Adipocyte (in vitro differentiated cells): ENCODE measurements around the gene FBXO21.
"Not testable (repeated sequence)": the region's sequence is repeated elsewhere in the genome, so short reads cannot be mapped to it uniquely, and the experiment has no call there.

ENCODE experiments used
- DNase-seq: peaks from one replicate; pipeline ENCODE4 v3.0.0-alpha.2; 2015; ENCODE audit warnings: low read depth
- H3K27me3 ChIP-seq: replicated peaks from 2 replicates; pipeline ENCODE4 v1.7.0; 2013; ENCODE audit warnings: mild to moderate bottlenecking, low read length, moderate library complexity; ENCODE audit not compliant: control insufficient read depth, insufficient read depth
- H3K36me3 ChIP-seq: 2 replicates; pipeline ENCODE4 v1.7.0; 2013; ENCODE audit warnings: low read length, mild to moderate bottlenecking, moderate library complexity; ENCODE audit not compliant: control insufficient read depth, insufficient read depth, severe bottlenecking
- H3K4me1 ChIP-seq: 2 replicates; pipeline ENCODE4 v1.7.0; 2013; ENCODE audit warnings: mild to moderate bottlenecking, low read length, moderate library complexity; ENCODE audit not compliant: control insufficient read depth, insufficient read depth
- H3K4me3 ChIP-seq: 2 replicates; pipeline ENCODE4 v1.7.0; 2013; ENCODE audit warnings: mild to moderate bottlenecking, low read length, moderate library complexity
- H3K9ac ChIP-seq: 2 replicates; pipeline ENCODE4 v1.7.0; 2013; ENCODE audit warnings: mild to moderate bottlenecking, low read length, moderate library complexity
- H3K9me3 ChIP-seq: 2 replicates; pipeline ENCODE4 v1.7.0; 2013; ENCODE audit warnings: mild to moderate bottlenecking, low read length, moderate library complexity; ENCODE audit not compliant: control insufficient read depth

FBXO21 gene

DNA sequence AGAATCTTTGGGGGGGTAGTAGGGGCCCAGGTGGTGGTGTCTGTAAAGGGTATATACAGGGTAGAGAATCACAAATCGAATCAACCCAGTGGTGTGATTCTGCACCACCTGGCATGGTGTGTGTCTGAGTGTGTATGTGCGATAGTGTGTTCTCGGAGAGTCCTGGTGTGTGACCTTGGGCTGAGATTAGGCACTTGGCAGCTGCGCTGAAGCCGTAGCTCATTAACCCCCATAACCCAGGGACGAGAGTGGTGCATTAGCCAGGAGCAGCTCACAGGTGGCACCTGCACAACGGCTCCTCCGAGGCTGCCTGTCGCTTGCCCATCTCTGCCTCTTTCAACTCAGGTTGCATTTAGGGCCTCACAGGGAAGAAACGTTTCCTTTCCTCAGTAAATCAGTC is 75.5 kb downstream of the FBXO21 start:
- Histone ChIP-seq H3K27me3 (peaks cover 43% of the 10 kb centered on the region), H3K9me3 (no peaks in the 10 kb centered on the region), H3K9ac (no peak overlapping the region), H3K36me3 (no peaks in the 10 kb centered on the region), H3K4me3 (no peak overlapping the region), H3K4me1 (peaks cover 12% of the 10 kb centered on the region)
- DNase-seq: no peak

DNA sequence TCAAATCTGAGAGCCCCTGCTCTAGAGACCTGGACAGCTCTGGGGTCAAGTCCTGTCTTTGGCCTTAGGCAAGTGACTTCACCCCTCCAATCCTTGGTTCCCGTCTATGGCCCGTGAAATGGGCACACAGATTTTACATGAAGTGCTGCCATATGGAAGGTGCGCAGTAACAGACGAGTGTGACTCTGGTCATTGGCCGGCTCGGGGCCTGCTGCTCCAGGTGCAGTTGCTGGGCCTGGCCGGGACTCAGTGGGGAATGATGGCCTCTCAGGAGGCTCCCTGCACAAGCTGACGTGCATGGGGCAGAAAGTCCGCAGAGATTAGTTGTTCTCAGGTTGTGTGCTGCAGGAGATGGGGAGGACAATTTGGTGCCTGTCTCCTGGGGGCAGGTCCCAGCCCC is 77.0 kb downstream of the FBXO21 start:
- peaks cover 4% of the 10 kb centered on the region for H3K4me1 ChIP-seq
- H3K9me3 ChIP-seq: no peaks in the 10 kb centered on the region
- no peaks in the 10 kb centered on the region for H3K36me3 ChIP-seq
- no peak for DNase-seq
- H3K9ac ChIP-seq: no peak overlapping the region
- H3K4me3 ChIP-seq: no peak overlapping the region
- peaks cover 54% of the 10 kb centered on the region for H3K27me3 ChIP-seq

GRCh38 chr12:117111821-117112595 is 78.3 kb downstream of the FBXO21 start:
- Histone ChIP-seq H3K4me3 (no peak overlapping the region), H3K4me1 (no peaks in the 10 kb centered on the region), H3K36me3 (no peaks in the 10 kb centered on the region), H3K9me3 (no peaks in the 10 kb centered on the region), H3K27me3 (peaks cover 64% of the 10 kb centered on the region), H3K9ac (no peak overlapping the region)
- no peak for DNase-seq

- Histone ChIP-seq H3K9ac (no peak overlapping the region), H3K27me3 (peaks cover 68% of the 10 kb centered on the region), H3K9me3 (no peaks in the 10 kb centered on the region), H3K4me1 (no peaks in the 10 kb centered on the region), H3K36me3 (no peaks in the 10 kb centered on the region), H3K4me3 (no peak overlapping the region)
- DNase-seq: no peak
Observed at GRCh38 chr12:117111386-117111785, 78.9 kb downstream of the FBXO21 start.

DNA sequence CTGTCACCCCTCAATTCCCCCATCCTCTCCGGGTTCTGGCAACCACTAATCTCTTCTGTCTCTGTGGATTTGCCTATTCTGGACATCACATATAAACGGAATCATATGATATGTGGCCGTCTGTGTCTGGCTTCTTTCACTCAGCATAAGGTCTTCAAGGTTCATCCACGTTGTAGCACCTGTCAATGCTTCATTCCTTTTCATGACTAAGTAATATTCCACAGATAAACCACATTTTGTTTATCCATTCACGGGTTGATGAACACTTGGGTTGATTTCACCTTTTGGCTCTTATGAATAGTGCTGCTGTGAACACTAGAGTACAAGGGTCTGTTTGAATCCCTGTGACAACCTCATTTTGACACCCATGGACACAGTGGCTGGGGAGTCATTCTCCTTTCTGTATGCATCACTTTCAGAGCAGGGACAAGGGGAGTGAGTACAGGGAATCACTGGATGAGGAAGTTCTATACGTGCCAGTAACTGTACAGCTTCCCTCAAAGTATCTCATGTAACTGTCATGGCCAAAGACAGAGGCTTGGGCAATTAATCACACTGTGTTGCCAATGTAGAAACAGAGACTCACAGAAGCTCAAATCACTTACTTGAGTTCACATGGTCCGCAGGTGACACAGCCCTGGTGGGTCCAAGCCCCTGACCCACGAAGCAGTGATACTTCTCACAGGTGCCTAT is 80.2 kb downstream of the FBXO21 start:
- H3K4me3 ChIP-seq: no peak overlapping the region
- DNase-seq: no peak
- no peak overlapping the region for H3K9ac ChIP-seq
- no peaks in the 10 kb centered on the region for H3K36me3 ChIP-seq
- peaks cover 79% of the 10 kb centered on the region for H3K27me3 ChIP-seq
- H3K9me3 ChIP-seq: no peaks in the 10 kb centered on the region
- no peaks in the 10 kb centered on the region for H3K4me1 ChIP-seq

- Histone ChIP-seq H3K4me1 (no peaks in the 10 kb centered on the region), H3K4me3 (no peak overlapping the region), H3K36me3 (no peaks in the 10 kb centered on the region), H3K9ac (no peak overlapping the region), H3K27me3 (peaks cover 78% of the 10 kb centered on the region), H3K9me3 (no peaks in the 10 kb centered on the region)
- DNase-seq: no peak
Observed at GRCh38 chr12:117105902-117106301, 84.4 kb downstream of the FBXO21 start.

- not testable (repeated sequence) for H3K4me1 ChIP-seq, H3K9me3 ChIP-seq, DNase-seq, H3K36me3 ChIP-seq, H3K9ac ChIP-seq, H3K4me3 ChIP-seq
- peaks cover 75% of the 10 kb centered on the region for H3K27me3 ChIP-seq
Observed at GRCh38 chr12:117104003-117104402, 86.3 kb downstream of the FBXO21 start.

DNA sequence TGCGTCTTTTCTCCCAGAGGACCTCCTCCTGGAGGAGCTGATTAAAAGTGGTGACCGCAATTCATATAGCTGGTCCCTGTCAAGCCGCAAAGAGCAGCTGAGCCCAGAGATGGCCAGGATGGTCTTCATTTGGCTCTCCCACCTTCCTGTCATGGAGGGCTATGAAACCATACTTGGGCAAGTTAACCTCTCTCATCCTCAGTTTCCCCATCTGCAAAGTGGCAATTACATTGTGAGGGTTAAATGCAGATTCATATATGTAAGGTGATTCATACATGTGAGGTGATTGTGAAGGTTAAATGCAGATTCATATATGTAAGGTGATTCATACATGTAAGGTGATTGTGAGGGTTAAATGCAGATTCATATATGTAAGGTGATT is 87.5 kb downstream of the FBXO21 start:
- Histone ChIP-seq H3K4me1 (no peaks in the 10 kb centered on the region), H3K9ac (no peak overlapping the region), H3K9me3 (no peaks in the 10 kb centered on the region), H3K27me3 (peaks cover 78% of the 10 kb centered on the region), H3K36me3 (no peaks in the 10 kb centered on the region), H3K4me3 (no peak overlapping the region)
- DNase-seq: no peak

DNA sequence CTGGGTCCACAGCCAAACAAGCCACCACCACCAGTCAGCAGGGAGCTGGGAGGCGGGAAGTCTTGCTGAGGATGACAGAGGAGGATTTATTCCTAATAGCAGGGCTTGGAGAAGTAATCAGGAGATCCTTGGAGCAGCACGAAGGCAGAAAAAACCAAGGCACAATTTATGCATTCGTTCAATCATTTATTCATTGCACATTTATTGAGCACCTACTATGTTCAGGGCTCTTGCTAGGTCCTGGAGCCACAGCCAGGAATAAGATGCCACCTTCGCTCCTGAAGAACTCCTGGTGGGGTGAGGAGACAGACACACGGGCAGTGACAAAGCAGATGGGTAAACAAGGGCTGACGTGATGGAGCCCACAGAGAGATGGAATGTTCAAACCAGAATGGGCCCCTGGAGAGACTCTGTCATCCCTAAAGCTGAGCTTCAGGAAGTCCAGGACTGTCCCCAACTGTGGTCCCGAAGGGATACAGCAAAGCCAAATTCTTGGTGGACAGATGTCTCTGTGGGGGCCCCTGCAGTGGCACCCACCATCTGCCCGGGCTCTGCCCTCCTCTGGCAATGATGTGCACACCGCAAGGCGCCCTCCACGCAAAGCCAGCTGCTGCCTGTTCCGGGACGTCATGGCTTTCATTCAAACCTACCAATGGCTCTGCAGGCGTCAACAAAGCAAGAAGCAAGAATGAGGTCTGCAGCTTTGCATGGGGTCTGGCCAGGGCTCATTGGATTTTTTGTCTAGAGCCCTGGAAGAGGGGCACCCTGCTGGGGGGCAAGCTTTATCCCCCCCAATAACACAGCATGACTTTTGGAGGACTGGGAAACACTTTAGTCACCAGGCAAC is 88.1 kb downstream of the FBXO21 start:
- H3K4me1 ChIP-seq: no peaks in the 10 kb centered on the region
- H3K9ac ChIP-seq: no peak overlapping the region
- H3K9me3 ChIP-seq: no peaks in the 10 kb centered on the region
- H3K36me3 ChIP-seq: no peaks in the 10 kb centered on the region
- no peak for DNase-seq
- peaks cover 78% of the 10 kb centered on the region for H3K27me3 ChIP-seq
- H3K4me3 ChIP-seq: no peak overlapping the region

DNA sequence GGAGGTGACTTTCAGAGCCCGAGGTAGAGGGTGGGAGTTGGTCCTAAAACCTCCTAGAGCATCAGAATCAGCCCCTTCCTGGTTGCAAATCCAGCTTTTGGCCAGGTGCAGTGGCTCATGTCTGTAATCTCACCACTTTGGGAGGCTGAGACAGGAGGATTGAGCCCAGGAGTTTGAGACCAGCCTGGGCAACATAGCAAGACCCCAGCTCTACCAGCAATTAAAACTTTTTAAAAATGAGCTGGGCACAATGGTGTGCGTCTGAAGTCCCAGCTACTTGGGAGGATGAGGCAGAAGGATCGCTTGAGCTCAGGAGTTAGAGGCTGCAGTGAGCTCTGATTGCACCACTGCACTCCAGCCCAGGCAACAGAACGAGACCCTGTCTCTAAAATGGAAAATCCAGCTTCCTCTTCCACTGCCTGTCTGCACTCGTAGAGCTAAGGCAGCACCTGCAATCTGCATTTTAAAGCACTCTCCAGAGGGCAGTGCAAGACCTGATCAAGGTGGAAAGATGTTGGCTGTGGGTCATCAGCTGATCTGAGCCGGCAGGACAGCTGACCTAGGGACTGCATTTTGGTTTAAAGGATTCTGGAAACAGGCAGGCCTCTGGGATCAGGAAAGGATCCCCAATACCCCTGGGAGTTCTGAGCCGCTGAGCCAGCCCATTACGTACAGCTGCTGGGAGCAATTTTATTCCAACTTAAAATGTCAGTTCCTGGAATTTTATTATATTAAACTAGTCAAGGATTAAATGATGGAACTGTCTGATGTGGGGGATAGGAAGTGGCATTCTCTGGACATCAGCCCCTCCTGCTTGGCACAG is 89.2 kb downstream of the FBXO21 start:
- no peak for DNase-seq
- Histone ChIP-seq H3K27me3 (peaks cover 80% of the 10 kb centered on the region), H3K9ac (no peak overlapping the region), H3K4me3 (no peak overlapping the region), H3K36me3 (no peaks in the 10 kb centered on the region), H3K4me1 (no peaks in the 10 kb centered on the region), H3K9me3 (peaks cover 3% of the 10 kb centered on the region)
